Fibroblast of villous mesenchyme (primary cell): ENCODE measurements around the gene ZNF184. TPM values are rescaled to one million over a fixed set of nuclear protein-coding genes. Genes with fewer than 3 reads are reported as not detected.

Source experiments
- DNase-seq: peaks from one replicate; pipeline ENCODE4 v3.0.0-alpha.2; 2010; ENCODE audit warnings: low read depth
- H3K4me3 ChIP-seq: 2 replicates; pipeline ENCODE4 v1.5.1; 2011; ENCODE audit warnings: low read depth, mild to moderate bottlenecking, low read length
- CTCF ChIP-seq: IDR thresholded peaks from 2 replicates; pipeline ENCODE4 v1.5.1; 2012; ENCODE audit warnings: low read depth, mild to moderate bottlenecking, low read length; ENCODE audit not compliant: insufficient read depth
- total RNA-seq: library from RNA; depleted of rRNA; stranded (reverse); fragments of >200 nt; gene quantifications from 2 replicates; pipeline ENCODE4 v1.2.3, GENCODE V29; 2012

ZNF184 gene
- total RNA-seq, 1 donor: 6.9 TPM

DNA sequence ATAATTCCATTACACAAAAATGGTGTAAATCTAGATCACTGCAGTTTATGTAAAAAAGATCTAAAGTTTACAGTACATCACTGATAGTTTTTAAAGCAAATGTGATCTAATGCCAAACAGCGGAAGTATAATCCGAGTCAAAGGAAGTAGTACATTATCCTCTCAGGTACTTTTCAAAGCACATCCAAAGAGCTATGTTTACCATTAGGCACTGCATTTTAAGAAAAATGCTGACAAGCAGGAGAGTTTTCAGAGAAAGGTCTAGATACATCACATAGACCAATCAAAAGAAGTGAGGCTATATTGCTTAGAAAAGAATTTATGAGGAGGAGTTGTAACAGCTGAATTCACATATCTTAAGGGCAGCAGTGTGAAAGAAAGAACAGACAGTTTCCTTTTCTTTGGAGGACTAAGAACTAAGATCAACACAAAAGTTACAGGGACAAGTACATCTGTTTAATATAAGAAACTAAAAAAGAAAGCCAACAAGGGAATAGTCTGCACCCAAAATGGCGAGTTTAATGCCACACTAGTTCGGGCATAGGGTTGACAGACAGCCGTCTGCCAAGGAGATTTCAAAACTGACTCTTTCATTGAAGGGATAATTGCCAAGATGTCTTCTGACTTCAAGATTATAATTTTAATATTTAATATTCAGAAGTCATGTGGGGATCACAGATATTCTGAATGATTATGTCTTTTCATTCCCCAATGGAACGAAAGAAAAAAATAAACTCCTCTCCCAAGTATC lies 1.4 kb downstream of the ZNF184 start:
- no peak for TF ChIP-seq CTCF
- DNase-seq: no peak

GRCh38 chr6:27470023-27470422 lies 2.9 kb downstream of the ZNF184 start:
- no peak overlapping the region for H3K4me3 ChIP-seq
- no peak for DNase-seq
- TF ChIP-seq CTCF: no peak

More for the DNA sequence above, 1.4 kb downstream of the ZNF184 start:
- peak overlapping the region; percentile 95 for H3K4me3 ChIP-seq

DNA sequence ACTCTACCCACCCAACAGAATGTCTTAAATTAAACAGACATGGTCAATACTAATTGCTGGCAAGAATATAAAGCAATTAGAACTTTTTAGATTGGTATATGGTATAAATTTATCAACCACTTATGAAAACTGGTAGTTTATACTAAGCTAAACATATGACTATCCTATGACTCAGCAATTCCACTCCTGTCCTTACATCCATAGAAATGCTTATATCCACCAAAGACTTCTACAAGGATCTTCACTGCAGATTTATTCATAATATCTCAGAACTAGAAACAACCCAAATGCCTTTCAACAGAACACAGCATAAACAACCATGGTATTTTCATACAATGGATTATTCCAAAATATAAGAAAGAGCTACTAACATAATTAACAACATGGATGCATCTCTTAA lies 4.6 kb downstream of the ZNF184 start:
- TF ChIP-seq CTCF: no peak
- H3K4me3 ChIP-seq: no peak overlapping the region
- peak; percentile 27 for DNase-seq

- no peak for TF ChIP-seq CTCF
- H3K4me3 ChIP-seq: no peak overlapping the region
- peak; percentile 5 for DNase-seq
Observed at GRCh38 chr6:27452496-27452897, 20.4 kb downstream of the ZNF184 start.

GRCh38 chr6:27451660-27452390 lies 21.1 kb downstream of the ZNF184 start:
- no peak for DNase-seq
- TF ChIP-seq CTCF: no peak
- no peak overlapping the region for H3K4me3 ChIP-seq

DNA sequence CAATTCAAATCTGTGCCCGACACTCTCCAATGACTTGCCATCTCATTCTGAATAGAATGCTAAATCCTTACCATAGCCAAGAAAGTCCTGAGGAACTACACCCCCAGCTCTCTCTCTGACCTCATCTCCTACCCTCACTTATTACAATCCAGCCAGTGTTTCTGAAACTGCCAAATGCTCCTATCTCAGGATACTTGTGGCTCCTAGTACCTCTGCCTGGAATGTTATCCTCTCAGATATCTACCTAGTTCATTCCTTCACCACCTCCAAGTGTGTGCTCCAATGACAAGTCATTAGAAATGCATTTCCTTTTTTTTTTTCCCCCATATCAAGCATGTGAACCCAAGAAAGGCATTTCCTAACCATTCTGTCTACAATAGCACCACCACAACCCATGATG lies 24.4 kb downstream of the ZNF184 start:
- no peak overlapping the region for H3K4me3 ChIP-seq
- TF ChIP-seq CTCF: no peak
- no peak for DNase-seq

GRCh38 chr6:27442932-27443331 lies 30.0 kb downstream of the ZNF184 start:
- no peak for TF ChIP-seq CTCF
- H3K4me3 ChIP-seq: no peak overlapping the region
- DNase-seq: no peak
